Panc1 (cell line): Measurements from ENCODE around the gene RARA. TPM values are rescaled to one million over a fixed set of nuclear protein-coding genes. Genes with fewer than 3 reads are reported as not detected.
"Not testable (repeated sequence)": the region's sequence is repeated elsewhere in the genome, so short reads cannot be mapped to it uniquely, and the experiment has no call there.

Experiments used
- ATAC-seq: fragments of 200-7000 bp; cut with Tn5 transposase; 2 replicates; pipeline ENCODE4 v1.9.1; 2020; ENCODE audit warnings: mild to moderate bottlenecking, moderate library complexity
- BruUV-seq: library from RNA; stranded (reverse); fragments of 400-500 nt; replicated peaks from 2 replicates; lab custom pipeline; 2021; lab: Mats Ljungman, UMichigan
- CTCF ChIA-PET: fragments of 300-600 bp; sonication (Branson Sonifier 250); formaldehyde crosslinking; loops from one replicate; lab custom pipeline; 2022; ENCODE audit warnings: antibody characterized with exemption; lab: Charles Lee
- POLR2A ChIA-PET: fragments of 300-600 bp; sonication (Branson Sonifier 250); formaldehyde crosslinking; loops from one replicate; lab custom pipeline; 2022; ENCODE audit warnings: antibody characterized with exemption; lab: Charles Lee
- DNase-seq: peaks from one replicate; pipeline ENCODE4 v3.0.0-alpha.2; 2010; ENCODE audit warnings: low read depth, low spot score
- H3K27ac ChIP-seq: 2 replicates; pipeline ENCODE4 v1.5.1; 2011; ENCODE audit warnings: mild to moderate bottlenecking, low read length, inconsistent platforms
- H3K27me3 ChIP-seq: fragments of 200-500 bp; sonication (Bioruptor generic); 2 replicates; pipeline ENCODE4 v1.6.0; 2014; ENCODE audit warnings: low read length, inconsistent platforms; ENCODE audit not compliant: control insufficient read depth, insufficient read depth
- H3K36me3 ChIP-seq: fragments of 200-500 bp; sonication (Bioruptor generic); 2 replicates; pipeline ENCODE4 v1.5.1; 2014; ENCODE audit warnings: inconsistent platforms, mild to moderate bottlenecking, low read length, moderate library complexity; ENCODE audit not compliant: control insufficient read depth, insufficient read depth
- H3K4me1 ChIP-seq: 2 replicates; pipeline ENCODE4 v1.5.1; 2011; ENCODE audit warnings: inconsistent platforms, mild to moderate bottlenecking, low read length, moderate library complexity; ENCODE audit not compliant: control insufficient read depth, insufficient read depth
- H3K4me3 ChIP-seq, 2 experiments: 2 replicates each; pipeline ENCODE4 v1.5.1; 2011 to 2012; ENCODE audit warnings: low read depth in 2 of 2, low read length in 2 of 2, mild to moderate bottlenecking in 2 of 2, inconsistent platforms in 1 of 2, moderate library complexity in 1 of 2
- H3K9me3 ChIP-seq: fragments of 200-500 bp; sonication (Bioruptor generic); 2 replicates; pipeline ENCODE4 v1.5.1; 2014; ENCODE audit warnings: low read depth, mild to moderate bottlenecking, inconsistent platforms, low read length, moderate library complexity; ENCODE audit not compliant: control insufficient read depth, insufficient read depth
- CTCF ChIP-seq: fragments of 450-650 bp; IDR thresholded peaks from 2 replicates; pipeline ENCODE4 v1.5.1; 2017; ENCODE audit warnings: mild to moderate bottlenecking
- POLR2AphosphoS5 ChIP-seq: IDR thresholded peaks from 2 replicates; pipeline ENCODE4 v1.6.1; 2012; ENCODE audit warnings: mild to moderate bottlenecking, low read depth, low read length, moderate library complexity
- REST ChIP-seq, 2 experiments: IDR thresholded peaks; 2 replicates each; pipeline ENCODE4 v1.6.1; 2011 to 2012; ENCODE audit warnings: low read depth in 2 of 2, control low read depth in 1 of 2, low read length in 1 of 2, mild to moderate bottlenecking in 1 of 2, moderate library complexity in 1 of 2; ENCODE audit not compliant: insufficient read depth in 1 of 2
- SIN3A ChIP-seq: IDR thresholded peaks from 2 replicates; pipeline ENCODE4 v1.6.1; 2012; ENCODE audit warnings: low read depth, mild to moderate bottlenecking, low read length, moderate library complexity, borderline replicate concordance; ENCODE audit not compliant: insufficient read depth
- TCF7L2 ChIP-seq: IDR thresholded peaks from 2 replicates; pipeline ENCODE4 v1.6.1; 2011; ENCODE audit warnings: mild to moderate bottlenecking, low read depth, low read length, inconsistent platforms
- in situ Hi-C: cut with HindIII; loops from 2 replicates; pipeline ENCODE4 v1.10.0; 2016; ENCODE audit warnings: low sequenced_read_pairs, low pct_unique_long_range_greater_than_20kb
- intact Hi-C: fragments of 100-400 bp; cut with micrococcal nuclease; formaldehyde crosslinking; loops from one replicate; pipeline ENCODE4 v1.10.0; 2022; ENCODE audit not compliant: unreplicated experiment
- total RNA-seq: library from RNA; stranded (reverse); gene quantifications from one replicate; pipeline ENCODE4 v1.2.1, GENCODE V29; 2021; ENCODE audit not compliant: unreplicated experiment

The RARA gene
- total RNA-seq, 1 experiment from 2014 or later = 55.6 TPM

GRCh38 chr17:40303009-40303657, 5.8 kb upstream of the RARA start:
- Histone ChIP-seq H3K9me3 (no peaks in the 10 kb centered on the region), H3K36me3 (peaks cover 4% of the 10 kb centered on the region; the same call in 1 of the 2 replicates), H3K4me3 (no peak overlapping the region), H3K4me1 (peaks cover 46% of the 10 kb centered on the region), H3K27me3 (no peaks in the 10 kb centered on the region), H3K27ac (peak overlapping the region; percentile 72)
- ChIA-PET POLR2A (no interaction called here), CTCF (interaction anchor here (0.6 to 6.9 kb wide), 6 partner anchors 14 to 94 kb away, joined by 3 to 81 read pairs (median 4); no protein-coding TSS in a partner anchor)
- no TSS peak for BruUV-seq
- intact Hi-C loops (loop anchor here (1.0 to 10.0 kb wide), 2 partner anchors 52 to 112 kb away; partner anchors contain the start of gene TOP2A), in situ Hi-C loops (loop anchor here (5.0 kb wide), 2 partner anchors 49 to 219 kb away; no protein-coding TSS in a partner anchor)
- ATAC-seq = no peak
- no peak for TF ChIP-seq POLR2AphosphoS5
- TF ChIP-seq CTCF = peak; percentile 80
- TF ChIP-seq SIN3A = no peak
- no peak for TF ChIP-seq REST (IDR thresholded peaks at IDR 0.05; ENCODE audit: insufficient read depth in 1 of 2, low read depth in 2 of 2, low read length in 1 of 2)
- TF ChIP-seq TCF7L2 = no peak
- peak; percentile 56 for DNase-seq

- DNase-seq = no peak
- in situ Hi-C loops = loop anchor here (5.0 kb wide), 2 partner anchors 48 to 218 kb away; no protein-coding TSS in a partner anchor
- CTCF ChIA-PET = interaction anchor here (0.6 to 6.9 kb wide), 4 partner anchors 14 to 50 kb away, joined by 3 to 81 read pairs (median 6); no protein-coding TSS in a partner anchor
- Histone ChIP-seq H3K9me3 (no peaks in the 10 kb centered on the region), H3K4me3 (no peak overlapping the region), H3K27me3 (no peaks in the 10 kb centered on the region), H3K4me1 (peaks cover 54% of the 10 kb centered on the region), H3K27ac (peak overlapping the region; percentile 72), H3K36me3 (peaks cover 4% of the 10 kb centered on the region; the same call in 1 of the 2 replicates)
- ATAC-seq = no peak
- TF ChIP-seq POLR2AphosphoS5 (peak; percentile 57; the same call in 1 of the 2 replicates), SIN3A (no peak)
- BruUV-seq = no TSS peak
- intact Hi-C loops = loop anchor here (1.0 to 10.0 kb wide), 2 partner anchors 51 to 111 kb away; partner anchors contain the start of gene TOP2A
- POLR2A ChIA-PET = no interaction called here
Measured at GRCh38 chr17:40303708-40304551, 5.0 kb upstream of the RARA start.

- in situ Hi-C loops (loop anchor here (5.0 kb wide), 2 partner anchors 48 to 218 kb away; no protein-coding TSS in a partner anchor), intact Hi-C loops (loop anchor here (10.0 kb wide), 1 partner anchor 110 kb away; the partner anchor contains the start of gene TOP2A)
- H3K27me3 ChIP-seq, BruUV-seq, H3K9me3 ChIP-seq, DNase-seq, POLR2A ChIA-PET, ATAC-seq, H3K4me3 ChIP-seq, H3K36me3 ChIP-seq: not testable (repeated sequence)
- CTCF ChIA-PET = interaction anchor here (0.6 to 6.9 kb wide), 2 partner anchors 15 to 50 kb away, joined by 6 to 81 read pairs; no protein-coding TSS in a partner anchor
- Histone ChIP-seq H3K4me1 (peaks cover 55% of the 10 kb centered on the region), H3K27ac (peak overlapping the region; percentile 72)
Measured at GRCh38 chr17:40304552-40304863, 4.5 kb upstream of the RARA start.

GRCh38 chr17:40304866-40305265, 4.1 kb upstream of the RARA start:
- in situ Hi-C loops (loop anchor here (5.0 kb wide), 2 partner anchors 47 to 217 kb away; no protein-coding TSS in a partner anchor), intact Hi-C loops (loop anchor here (10.0 kb wide), 1 partner anchor 110 kb away; the partner anchor contains the start of gene TOP2A)
- not testable (repeated sequence) for H3K9me3 ChIP-seq, ATAC-seq, H3K4me3 ChIP-seq, H3K27me3 ChIP-seq, DNase-seq, BruUV-seq, H3K36me3 ChIP-seq
- Histone ChIP-seq H3K4me1 (peaks cover 58% of the 10 kb centered on the region), H3K27ac (peak overlapping the region; percentile 72)
- ChIA-PET CTCF (interaction anchor here (0.7 to 6.9 kb wide), 2 partner anchors 14 to 49 kb away, joined by 3 to 81 read pairs; no protein-coding TSS in a partner anchor), POLR2A (interaction anchor here (0.7 to 1.3 kb wide), 2 partner anchors 41 to 113 kb away, joined by 3 to 4 read pairs; partner anchors contain the start of gene TOP2A)
